GM21381 (cell line): ENCODE data around the gene FAM229A.
"Not testable (repeated sequence)": the region's sequence is repeated elsewhere in the genome, so short reads cannot be mapped to it uniquely, and the experiment has no call there.

Source experiments
- ATAC-seq: cut with Tn5 transposase; IDR thresholded peaks from one replicate; pipeline ENCODE4 v1.9.1; 2021; ENCODE audit warnings: mild to moderate bottlenecking, moderate library complexity; ENCODE audit not compliant: unreplicated experiment

FAM229A gene

GRCh38 chr1:32362474-32363313 is at the start of gene FAM229A, which contains the start of gene TSSK3:
FAM229A (minus strand) TSS chr1:32362485; CDS start chr1:32362091, 394 bp downstream.
TSSK3 (plus strand) TSS chr1:32362539; CDS start chr1:32362702, 163 bp downstream.
- no peak for ATAC-seq

- ATAC-seq: no peak
Observed at GRCh38 chr1:32411261-32411660, 49.0 kb upstream of the FAM229A start.

- ATAC-seq: no peak
Observed at GRCh38 chr1:32406629-32407111, 44.4 kb upstream of the FAM229A start.

GRCh38 chr1:32405672-32406467 is 43.6 kb upstream of the FAM229A start:
- no peak for ATAC-seq

- ATAC-seq: no peak
Observed at GRCh38 chr1:32404946-32405345, 42.7 kb upstream of the FAM229A start.

GRCh38 chr1:32400876-32401631 is 38.8 kb upstream of the FAM229A start:
- no peak for ATAC-seq

GRCh38 chr1:32399843-32400242 is 37.6 kb upstream of the FAM229A start:
- no peak for ATAC-seq

- ATAC-seq: no peak
Observed at GRCh38 chr1:32398401-32398800, 36.1 kb upstream of the FAM229A start.

GRCh38 chr1:32396524-32396923 is 34.2 kb upstream of the FAM229A start:
- ATAC-seq: not testable (repeated sequence)

- peak; percentile 2 for ATAC-seq
Observed at GRCh38 chr1:32394890-32395432, 32.7 kb upstream of the FAM229A start.

- peak; percentile 96 for ATAC-seq
Observed at GRCh38 chr1:32394141-32394889, 32.0 kb upstream of the FAM229A start, which contains the start of gene BSDC1. BSDC1 (minus strand) TSS chr1:32394441; CDS start chr1:32394414, 27 bp downstream.

- peak; percentile 5 for ATAC-seq
Observed at GRCh38 chr1:32393832-32394140, 31.5 kb upstream of the FAM229A start.

- ATAC-seq: no peak
Observed at GRCh38 chr1:32393136-32393535, 30.9 kb upstream of the FAM229A start.

GRCh38 chr1:32392325-32392724 is 30.0 kb upstream of the FAM229A start:
- no peak for ATAC-seq

- no peak for ATAC-seq
Observed at GRCh38 chr1:32390904-32391870, 28.9 kb upstream of the FAM229A start.

- ATAC-seq: no peak
Observed at GRCh38 chr1:32388641-32389040, 26.4 kb upstream of the FAM229A start.

GRCh38 chr1:32386676-32387392 is 24.5 kb upstream of the FAM229A start:
- no peak for ATAC-seq

- ATAC-seq: no peak
Observed at GRCh38 chr1:32380057-32380456, 17.8 kb upstream of the FAM229A start.
